Liver (tissue), 9 donors: ENCODE data around the gene ZNF536. TPM values are rescaled to one million over a fixed set of nuclear protein-coding genes. Genes with fewer than 3 reads are reported as not detected.

Experiments
- DNase-seq: peaks from one replicate; pipeline ENCODE4 v3.0.0-alpha.2; 2017; ENCODE audit warnings: low spot score
- H3K27ac ChIP-seq, 2 donors: one replicate each; pipeline ENCODE4 v1.7.0; 2013; ENCODE audit warnings: inconsistent platforms in 2 of 2, low read length in 2 of 2, control low read depth in 1 of 2, low read depth in 1 of 2, mild to moderate bottlenecking in 1 of 2
- H3K27me3 ChIP-seq, 4 donors: one replicate each; pipeline versions ENCODE4 v1.6.1 to v1.7.0; 2013; ENCODE audit warnings: low read length in 3 of 4, inconsistent platforms in 1 of 4, mild to moderate bottlenecking in 1 of 4, moderate library complexity in 1 of 4; ENCODE audit not compliant: control insufficient read depth in 4 of 4, insufficient read depth in 4 of 4
- H3K36me3 ChIP-seq, 4 donors: one replicate each; pipeline versions ENCODE4 v1.6.1 to v1.7.0; 2013; ENCODE audit warnings: low read length in 3 of 4, mild to moderate bottlenecking in 3 of 4, low read depth in 1 of 4, moderate library complexity in 1 of 4; ENCODE audit not compliant: control insufficient read depth in 4 of 4, insufficient read depth in 3 of 4
- H3K4me1 ChIP-seq, 4 donors: one replicate each; pipeline versions ENCODE4 v1.6.1 to v1.7.0; 2013; ENCODE audit warnings: low read length in 3 of 4, mild to moderate bottlenecking in 3 of 4, moderate library complexity in 1 of 4; ENCODE audit not compliant: control insufficient read depth in 4 of 4, insufficient read depth in 4 of 4
- H3K4me3 ChIP-seq, 3 donors: one replicate each; pipeline versions ENCODE4 v1.6.1 to v1.7.0; 2013; ENCODE audit warnings: low read length in 3 of 3, control low read depth in 1 of 3, low read depth in 1 of 3, mild to moderate bottlenecking in 1 of 3
- H3K9ac ChIP-seq, 2 donors: one replicate each; pipeline ENCODE4 v1.7.0; 2013; ENCODE audit warnings: low read length in 2 of 2, mild to moderate bottlenecking in 2 of 2, moderate library complexity in 2 of 2, control low read depth in 1 of 2, low read depth in 1 of 2
- H3K9me3 ChIP-seq, 4 donors: one replicate each; pipeline versions ENCODE4 v1.6.1 to v1.7.0; 2013; ENCODE audit warnings: low read length in 3 of 4; ENCODE audit not compliant: control insufficient read depth in 4 of 4
- EGR1 ChIP-seq, 2 donors: IDR thresholded peaks; 2 replicates each; pipeline ENCODE4 v1.6.1; 2016 to 2018; ENCODE audit warnings: antibody characterized with exemption in 2 of 2, low read depth in 2 of 2
- FOXA2 ChIP-seq: IDR thresholded peaks from 2 replicates; pipeline ENCODE4 v1.6.1; 2016; ENCODE audit warnings: antibody characterized with exemption
- GABPA ChIP-seq, 2 donors: IDR thresholded peaks in 1 of 2; conservative IDR thresholded peaks in 1 of 2; 2 replicates each; pipeline ENCODE4 v1.6.1; 2016; ENCODE audit warnings: antibody characterized with exemption in 2 of 2, mild to moderate bottlenecking in 1 of 2, moderate library complexity in 1 of 2
- HNF4A ChIP-seq, 2 donors: conservative IDR thresholded peaks; 2 replicates each; pipeline ENCODE4 v1.6.1; 2016; ENCODE audit warnings: antibody characterized with exemption in 2 of 2, mild to moderate bottlenecking in 2 of 2
- HNF4G ChIP-seq: IDR thresholded peaks from 2 replicates; pipeline ENCODE4 v1.6.1; 2016; ENCODE audit warnings: antibody characterized with exemption
- JUND ChIP-seq, 2 donors: IDR thresholded peaks; 2 replicates each; pipeline ENCODE4 v1.6.1; 2016; ENCODE audit warnings: antibody characterized with exemption in 2 of 2
- NR2F2 ChIP-seq: IDR thresholded peaks from 2 replicates; pipeline ENCODE4 v1.6.1; 2016; ENCODE audit warnings: antibody characterized with exemption
- RAD21 ChIP-seq, 2 donors: IDR thresholded peaks; 2 replicates each; pipeline ENCODE4 v1.6.1; 2016; ENCODE audit warnings: antibody characterized with exemption in 2 of 2, mild to moderate bottlenecking in 2 of 2
- SP1 ChIP-seq: IDR thresholded peaks from 2 replicates; pipeline ENCODE4 v1.6.1; 2018; ENCODE audit warnings: antibody characterized with exemption, mild to moderate bottlenecking
- TAF1 ChIP-seq: conservative IDR thresholded peaks from 2 replicates; pipeline ENCODE4 v1.6.1; 2016; ENCODE audit warnings: antibody characterized with exemption, mild to moderate bottlenecking
- YY1 ChIP-seq: IDR thresholded peaks from 2 replicates; pipeline ENCODE4 v1.6.1; 2016; ENCODE audit warnings: antibody characterized with exemption, mild to moderate bottlenecking
- WGBS: extraction: QIAGEN DNeasy Blood & Tissue Kit; methylation state at CpG from one replicate; pipeline ENCODE4 v1.1.7; 2013; 5-methylcytosine and 5-hydroxymethylcytosine counted together
- polyA plus RNA-seq, 2 donors: library from polyadenylated mRNA; stranded (reverse) in 1 of 2; unstranded in 1 of 2; fragments of 200-250 nt in 1 of 2; fragments of >200 nt in 1 of 2; fragmentation: Nextera tagmentation in 1 of 2; extraction: Ambion mirVana in 1 of 2; gene quantifications; one replicate each; pipeline versions ENCODE4 v1.2.1 to v1.2.3, GENCODE V29; 2013 to 2015
- total RNA-seq, 2 donors: library from RNA; depleted of rRNA; stranded (reverse); fragments of >200 nt; gene quantifications; one replicate each; pipeline ENCODE4 v1.2.3, GENCODE V29; 2014
- TF ChIP-seq, protein P1 (sequence below): IDR thresholded peaks from 2 replicates; pipeline ENCODE4 v1.6.1; 2016; ENCODE audit warnings: antibody characterized with exemption
- TF ChIP-seq, protein P2 (sequence below): IDR thresholded peaks from 2 replicates; pipeline ENCODE4 v1.6.1; 2016; ENCODE audit warnings: antibody characterized with exemption, mild to moderate bottlenecking
- TF ChIP-seq, protein P3 (sequence below): IDR thresholded peaks from 2 replicates; pipeline ENCODE4 v1.6.1; 2016; ENCODE audit warnings: antibody characterized with exemption
- TF ChIP-seq, protein P4 (sequence below): IDR thresholded peaks from 2 replicates; pipeline ENCODE4 v1.6.1; 2016; ENCODE audit warnings: antibody characterized with exemption
- TF ChIP-seq, protein P5 (sequence below): fragments of 150-350 bp; IDR thresholded peaks from 2 replicates; pipeline ENCODE4 v1.5.1; 2017; ENCODE audit warnings: improper control_type of control experiment, low read depth, low read length; ENCODE audit not compliant: missing input control
- donor health status: healthy.
- donor health status: healthy.
- donor health status: healthy.
- donor health status: healthy.
- donor health status: healthy.

The ZNF536 gene
- total RNA-seq (under 1 TPM; 0.05 to 0.17 TPM), polyA plus RNA-seq (under 1 TPM; 0.02 to 0.11 TPM)

DNA sequence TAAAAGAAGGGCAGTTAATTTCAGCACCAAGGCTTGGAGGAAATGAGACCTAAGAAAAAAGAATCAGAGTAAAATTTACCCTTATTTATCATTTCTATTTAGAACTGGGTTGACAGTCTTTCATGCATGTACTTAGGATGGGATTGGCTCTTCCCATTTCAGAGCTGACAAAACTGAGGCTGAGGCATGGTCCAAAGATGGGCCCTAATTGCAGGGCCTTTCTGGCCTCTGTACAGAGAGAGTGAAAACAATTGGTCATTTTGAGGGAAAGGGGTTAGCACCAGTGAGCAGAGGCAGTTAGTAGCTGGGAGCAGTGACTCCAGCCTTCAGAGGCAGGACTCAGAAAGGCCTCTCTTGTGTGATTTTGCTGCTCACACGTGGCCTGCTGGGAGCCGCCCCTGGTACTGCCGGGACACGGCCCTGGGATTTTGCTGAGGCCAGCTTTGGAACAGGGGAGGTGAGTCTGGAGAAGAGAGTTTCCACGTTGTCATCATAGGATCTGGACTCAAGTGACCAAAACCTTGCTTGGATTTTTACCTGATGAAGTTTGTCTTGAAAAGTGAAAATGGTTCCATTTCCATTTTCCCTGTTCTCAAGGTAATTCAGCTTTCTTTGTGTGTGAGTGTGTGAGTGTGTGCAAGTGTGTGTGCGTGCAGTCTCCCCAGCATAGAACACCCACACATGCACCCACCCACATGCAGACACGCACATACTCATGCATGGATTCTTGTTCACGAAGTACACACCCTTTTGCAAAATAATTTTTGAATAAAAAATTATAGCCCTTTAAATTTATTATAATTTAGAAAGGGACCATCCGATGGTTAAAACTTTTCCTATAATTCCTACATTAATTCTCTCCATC is at the start of gene ZNF536:
TSS of gene ZNF536 (plus strand) at position 425 of the 865 bp plus-strand sequence. CDS start 71,179 bp downstream, outside the sequence.
- no peaks in the 10 kb centered on the region for H3K4me1 ChIP-seq
- H3K9me3 ChIP-seq = no peaks in the 10 kb centered on the region
- H3K27me3 ChIP-seq = peaks cover 0 to 11% (median 7%) of the 10 kb centered on the region in 4 donors
- H3K9ac ChIP-seq = no peak within 1 kb of the TSS
- no peak for DNase-seq
- WGBS = 53% methylated on average over 9 of the region's 9 CpGs
- no peak within 1 kb of the TSS for H3K4me3 ChIP-seq
- no peak within 1 kb of the TSS for H3K27ac ChIP-seq
- no peak for TF ChIP-seq HNF4A (conservative IDR thresholded peaks at IDR 0.05)
- TF ChIP-seq, protein P1, sequence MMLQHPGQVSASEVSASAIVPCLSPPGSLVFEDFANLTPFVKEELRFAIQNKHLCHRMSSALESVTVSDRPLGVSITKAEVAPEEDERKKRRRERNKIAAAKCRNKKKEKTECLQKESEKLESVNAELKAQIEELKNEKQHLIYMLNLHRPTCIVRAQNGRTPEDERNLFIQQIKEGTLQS = no peak
- TF ChIP-seq, protein P2, sequence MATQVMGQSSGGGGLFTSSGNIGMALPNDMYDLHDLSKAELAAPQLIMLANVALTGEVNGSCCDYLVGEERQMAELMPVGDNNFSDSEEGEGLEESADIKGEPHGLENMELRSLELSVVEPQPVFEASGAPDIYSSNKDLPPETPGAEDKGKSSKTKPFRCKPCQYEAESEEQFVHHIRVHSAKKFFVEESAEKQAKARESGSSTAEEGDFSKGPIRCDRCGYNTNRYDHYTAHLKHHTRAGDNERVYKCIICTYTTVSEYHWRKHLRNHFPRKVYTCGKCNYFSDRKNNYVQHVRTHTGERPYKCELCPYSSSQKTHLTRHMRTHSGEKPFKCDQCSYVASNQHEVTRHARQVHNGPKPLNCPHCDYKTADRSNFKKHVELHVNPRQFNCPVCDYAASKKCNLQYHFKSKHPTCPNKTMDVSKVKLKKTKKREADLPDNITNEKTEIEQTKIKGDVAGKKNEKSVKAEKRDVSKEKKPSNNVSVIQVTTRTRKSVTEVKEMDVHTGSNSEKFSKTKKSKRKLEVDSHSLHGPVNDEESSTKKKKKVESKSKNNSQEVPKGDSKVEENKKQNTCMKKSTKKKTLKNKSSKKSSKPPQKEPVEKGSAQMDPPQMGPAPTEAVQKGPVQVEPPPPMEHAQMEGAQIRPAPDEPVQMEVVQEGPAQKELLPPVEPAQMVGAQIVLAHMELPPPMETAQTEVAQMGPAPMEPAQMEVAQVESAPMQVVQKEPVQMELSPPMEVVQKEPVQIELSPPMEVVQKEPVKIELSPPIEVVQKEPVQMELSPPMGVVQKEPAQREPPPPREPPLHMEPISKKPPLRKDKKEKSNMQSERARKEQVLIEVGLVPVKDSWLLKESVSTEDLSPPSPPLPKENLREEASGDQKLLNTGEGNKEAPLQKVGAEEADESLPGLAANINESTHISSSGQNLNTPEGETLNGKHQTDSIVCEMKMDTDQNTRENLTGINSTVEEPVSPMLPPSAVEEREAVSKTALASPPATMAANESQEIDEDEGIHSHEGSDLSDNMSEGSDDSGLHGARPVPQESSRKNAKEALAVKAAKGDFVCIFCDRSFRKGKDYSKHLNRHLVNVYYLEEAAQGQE = no peak
- no peak for TF ChIP-seq GABPA (IDR thresholded peaks at IDR 0.05 in 1 of 2, conservative IDR thresholded peaks at IDR 0.05 in 1 of 2)
- TF ChIP-seq, protein P3, sequence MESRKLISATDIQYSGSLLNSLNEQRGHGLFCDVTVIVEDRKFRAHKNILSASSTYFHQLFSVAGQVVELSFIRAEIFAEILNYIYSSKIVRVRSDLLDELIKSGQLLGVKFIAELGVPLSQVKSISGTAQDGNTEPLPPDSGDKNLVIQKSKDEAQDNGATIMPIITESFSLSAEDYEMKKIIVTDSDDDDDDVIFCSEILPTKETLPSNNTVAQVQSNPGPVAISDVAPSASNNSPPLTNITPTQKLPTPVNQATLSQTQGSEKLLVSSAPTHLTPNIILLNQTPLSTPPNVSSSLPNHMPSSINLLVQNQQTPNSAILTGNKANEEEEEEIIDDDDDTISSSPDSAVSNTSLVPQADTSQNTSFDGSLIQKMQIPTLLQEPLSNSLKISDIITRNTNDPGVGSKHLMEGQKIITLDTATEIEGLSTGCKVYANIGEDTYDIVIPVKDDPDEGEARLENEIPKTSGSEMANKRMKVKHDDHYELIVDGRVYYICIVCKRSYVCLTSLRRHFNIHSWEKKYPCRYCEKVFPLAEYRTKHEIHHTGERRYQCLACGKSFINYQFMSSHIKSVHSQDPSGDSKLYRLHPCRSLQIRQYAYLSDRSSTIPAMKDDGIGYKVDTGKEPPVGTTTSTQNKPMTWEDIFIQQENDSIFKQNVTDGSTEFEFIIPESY = no peak
- H3K36me3 ChIP-seq = no peaks in the 10 kb centered on the region

DNA sequence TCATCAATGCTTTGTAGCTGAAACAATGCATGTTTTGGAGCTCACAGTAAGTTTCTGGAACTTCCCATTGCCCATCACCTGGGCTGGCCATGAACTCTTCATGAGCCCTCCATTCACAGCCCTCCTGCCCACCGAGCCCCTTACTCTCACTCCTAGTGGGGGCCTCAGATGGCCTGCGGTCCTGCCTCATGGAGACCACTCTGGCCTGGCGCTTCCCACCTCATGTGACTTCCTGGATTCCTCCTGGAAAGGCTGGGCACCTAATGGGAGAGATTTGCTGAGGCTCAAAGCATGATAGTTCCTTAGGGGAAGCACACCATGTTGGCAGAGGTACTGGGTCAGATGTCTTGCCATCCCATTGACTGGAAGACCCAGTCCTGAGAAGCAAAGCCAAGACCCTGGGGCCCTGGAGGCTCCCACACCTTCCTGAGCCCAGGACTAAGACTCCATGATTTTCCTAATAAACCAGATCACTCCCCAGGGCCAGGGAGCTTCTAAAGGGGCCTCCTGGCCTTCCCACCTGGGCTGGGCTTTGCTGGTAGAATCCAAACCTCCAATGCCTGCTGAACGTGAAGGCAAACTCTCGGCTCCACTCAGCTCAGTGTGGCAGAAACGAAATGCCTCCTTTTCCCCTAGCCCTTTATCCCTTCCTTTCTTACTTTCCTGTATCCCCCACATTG is 49.4 kb upstream of the ZNF536 start:
- H3K27ac ChIP-seq = no peak overlapping the region
- H3K4me1 ChIP-seq = no peaks in the 10 kb centered on the region
- no peak overlapping the region for H3K4me3 ChIP-seq
- 73% methylated on average over 6 of the region's 6 CpGs for WGBS
- no peak for DNase-seq
- H3K9me3 ChIP-seq = no peaks in the 10 kb centered on the region
- no peaks in the 10 kb centered on the region for H3K36me3 ChIP-seq
- no peak for TF ChIP-seq YY1
- TF ChIP-seq TAF1 = no peak
- H3K27me3 ChIP-seq = peaks cover 0 to 5% (median 0%) of the 10 kb centered on the region in 4 donors
- no peak overlapping the region for H3K9ac ChIP-seq

DNA sequence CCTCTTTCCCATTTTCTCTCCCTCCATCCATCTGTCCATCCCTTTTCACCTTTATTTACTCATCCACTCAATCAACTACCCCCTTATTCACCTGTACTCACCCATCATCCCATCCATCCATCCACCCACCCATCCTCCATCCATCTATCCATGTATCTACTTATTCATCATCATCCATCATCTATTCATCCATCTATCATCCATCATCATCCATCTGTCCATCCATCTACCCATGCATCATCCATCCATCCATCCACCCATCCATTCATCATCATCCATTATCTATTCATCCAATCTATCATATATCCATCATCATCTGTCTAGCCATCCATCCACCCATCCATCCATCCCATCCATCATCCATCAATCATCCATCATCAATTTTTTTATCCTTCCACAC is 48.3 kb upstream of the ZNF536 start:
- Histone ChIP-seq H3K9ac (no peak overlapping the region), H3K9me3 (no peaks in the 10 kb centered on the region), H3K27ac (no peak overlapping the region)
- TF ChIP-seq NR2F2 (no peak), HNF4G (no peak), HNF4A (conservative IDR thresholded peaks at IDR 0.05) (no peak), SP1 (no peak), RAD21 (IDR thresholded peaks at IDR 0.05) (no peak), EGR1 (IDR thresholded peaks at IDR 0.05; ENCODE audit: low read depth in 2 of 2) (no peak), JUND (IDR thresholded peaks at IDR 0.05) (no peak), FOXA2 (no peak)
- TF ChIP-seq, protein P4, sequence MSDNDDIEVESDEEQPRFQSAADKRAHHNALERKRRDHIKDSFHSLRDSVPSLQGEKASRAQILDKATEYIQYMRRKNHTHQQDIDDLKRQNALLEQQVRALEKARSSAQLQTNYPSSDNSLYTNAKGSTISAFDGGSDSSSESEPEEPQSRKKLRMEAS = no peak
- TF ChIP-seq, protein P1 = no peak
- TF ChIP-seq, protein P5, sequence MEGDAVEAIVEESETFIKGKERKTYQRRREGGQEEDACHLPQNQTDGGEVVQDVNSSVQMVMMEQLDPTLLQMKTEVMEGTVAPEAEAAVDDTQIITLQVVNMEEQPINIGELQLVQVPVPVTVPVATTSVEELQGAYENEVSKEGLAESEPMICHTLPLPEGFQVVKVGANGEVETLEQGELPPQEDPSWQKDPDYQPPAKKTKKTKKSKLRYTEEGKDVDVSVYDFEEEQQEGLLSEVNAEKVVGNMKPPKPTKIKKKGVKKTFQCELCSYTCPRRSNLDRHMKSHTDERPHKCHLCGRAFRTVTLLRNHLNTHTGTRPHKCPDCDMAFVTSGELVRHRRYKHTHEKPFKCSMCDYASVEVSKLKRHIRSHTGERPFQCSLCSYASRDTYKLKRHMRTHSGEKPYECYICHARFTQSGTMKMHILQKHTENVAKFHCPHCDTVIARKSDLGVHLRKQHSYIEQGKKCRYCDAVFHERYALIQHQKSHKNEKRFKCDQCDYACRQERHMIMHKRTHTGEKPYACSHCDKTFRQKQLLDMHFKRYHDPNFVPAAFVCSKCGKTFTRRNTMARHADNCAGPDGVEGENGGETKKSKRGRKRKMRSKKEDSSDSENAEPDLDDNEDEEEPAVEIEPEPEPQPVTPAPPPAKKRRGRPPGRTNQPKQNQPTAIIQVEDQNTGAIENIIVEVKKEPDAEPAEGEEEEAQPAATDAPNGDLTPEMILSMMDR = no peak

More for the DNA sequence above, 48.3 kb upstream of the ZNF536 start:
- DNase-seq = no peak
- peaks cover 0 to 5% (median 0%) of the 10 kb centered on the region in 4 donors for H3K27me3 ChIP-seq
- no peak overlapping the region for H3K4me3 ChIP-seq
- no peaks in the 10 kb centered on the region for H3K36me3 ChIP-seq
- no peaks in the 10 kb centered on the region for H3K4me1 ChIP-seq
